Measurements from ENCODE around the gene CIZ1.
"Not testable (repeated sequence)": the region's sequence is repeated elsewhere in the genome, so short reads cannot be mapped to it uniquely, and the experiment has no call there.

Gene CIZ1, protein sequence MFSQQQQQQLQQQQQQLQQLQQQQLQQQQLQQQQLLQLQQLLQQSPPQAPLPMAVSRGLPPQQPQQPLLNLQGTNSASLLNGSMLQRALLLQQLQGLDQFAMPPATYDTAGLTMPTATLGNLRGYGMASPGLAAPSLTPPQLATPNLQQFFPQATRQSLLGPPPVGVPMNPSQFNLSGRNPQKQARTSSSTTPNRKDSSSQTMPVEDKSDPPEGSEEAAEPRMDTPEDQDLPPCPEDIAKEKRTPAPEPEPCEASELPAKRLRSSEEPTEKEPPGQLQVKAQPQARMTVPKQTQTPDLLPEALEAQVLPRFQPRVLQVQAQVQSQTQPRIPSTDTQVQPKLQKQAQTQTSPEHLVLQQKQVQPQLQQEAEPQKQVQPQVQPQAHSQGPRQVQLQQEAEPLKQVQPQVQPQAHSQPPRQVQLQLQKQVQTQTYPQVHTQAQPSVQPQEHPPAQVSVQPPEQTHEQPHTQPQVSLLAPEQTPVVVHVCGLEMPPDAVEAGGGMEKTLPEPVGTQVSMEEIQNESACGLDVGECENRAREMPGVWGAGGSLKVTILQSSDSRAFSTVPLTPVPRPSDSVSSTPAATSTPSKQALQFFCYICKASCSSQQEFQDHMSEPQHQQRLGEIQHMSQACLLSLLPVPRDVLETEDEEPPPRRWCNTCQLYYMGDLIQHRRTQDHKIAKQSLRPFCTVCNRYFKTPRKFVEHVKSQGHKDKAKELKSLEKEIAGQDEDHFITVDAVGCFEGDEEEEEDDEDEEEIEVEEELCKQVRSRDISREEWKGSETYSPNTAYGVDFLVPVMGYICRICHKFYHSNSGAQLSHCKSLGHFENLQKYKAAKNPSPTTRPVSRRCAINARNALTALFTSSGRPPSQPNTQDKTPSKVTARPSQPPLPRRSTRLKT

DNA sequence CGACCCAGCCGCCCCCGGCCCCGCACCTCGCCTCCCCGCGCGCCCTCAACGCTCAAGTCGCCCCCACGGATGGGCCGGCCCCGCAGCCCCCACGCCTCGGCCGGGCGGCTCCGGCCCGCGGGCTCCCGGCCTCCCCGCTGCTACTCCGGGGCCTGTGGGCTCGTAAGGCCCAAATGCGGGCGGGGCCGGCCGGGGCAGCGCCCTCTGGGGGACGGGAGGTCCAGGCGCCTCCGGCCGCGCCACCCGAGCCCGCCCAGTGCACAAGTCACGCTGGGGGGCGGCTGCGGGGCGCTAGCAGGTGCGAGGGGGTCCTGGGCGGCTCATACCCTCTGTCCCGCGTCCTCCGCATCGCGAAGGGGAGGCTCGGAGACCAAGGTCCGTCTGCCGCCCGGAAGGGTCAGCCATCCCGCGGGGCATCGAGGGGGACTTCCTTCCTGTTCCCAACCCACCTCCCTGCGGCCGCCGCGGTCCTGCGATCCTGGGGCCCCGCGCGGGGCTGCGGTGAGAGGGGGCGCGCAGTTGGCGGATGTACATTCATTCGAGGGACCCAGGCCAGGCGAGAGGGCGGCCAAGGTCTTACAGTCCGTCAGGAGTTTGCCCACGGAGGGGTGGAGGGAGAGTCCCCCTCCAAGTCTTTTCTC is at the start of gene CIZ1:
Gene CIZ1 (minus strand): TSS at position 167 of the 641 bp plus-strand sequence. CDS start 715 bp downstream, outside the sequence.
- in situ Hi-C loops (cut with MboI; ENCODE audit: low sequenced_read_pairs) = no loop called here

DNA sequence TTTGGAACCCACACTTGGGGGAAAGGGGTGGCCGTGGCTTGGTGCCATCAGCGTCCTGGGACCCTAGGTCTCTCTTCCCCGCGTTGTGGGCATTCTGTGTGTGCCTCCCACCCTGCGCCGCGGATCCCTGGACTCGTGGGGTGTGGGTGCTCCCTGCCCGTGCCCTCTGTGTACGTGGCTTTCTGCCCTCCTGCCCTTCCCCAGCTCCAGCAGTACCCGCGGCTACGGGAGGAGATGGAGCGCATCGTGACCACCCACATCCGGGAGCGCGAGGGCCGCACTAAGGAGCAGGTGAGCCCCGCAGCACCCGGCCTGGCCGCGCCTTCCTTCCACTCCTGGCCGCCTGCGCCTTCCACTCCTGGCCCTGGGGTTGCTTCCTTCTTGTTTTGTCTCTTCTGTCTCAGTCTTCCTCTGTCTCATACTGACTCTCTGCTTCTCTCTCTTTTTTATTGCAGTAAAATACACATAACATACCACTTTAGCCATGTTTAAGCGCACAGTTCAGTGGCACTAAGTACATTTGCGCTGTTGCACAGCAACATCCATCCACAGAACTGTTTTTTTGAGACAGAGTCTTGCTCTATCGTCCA is 42.5 kb upstream of the CIZ1 start:
- in situ Hi-C loops (cut with MboI; ENCODE audit: low sequenced_read_pairs) = no loop called here

DNA sequence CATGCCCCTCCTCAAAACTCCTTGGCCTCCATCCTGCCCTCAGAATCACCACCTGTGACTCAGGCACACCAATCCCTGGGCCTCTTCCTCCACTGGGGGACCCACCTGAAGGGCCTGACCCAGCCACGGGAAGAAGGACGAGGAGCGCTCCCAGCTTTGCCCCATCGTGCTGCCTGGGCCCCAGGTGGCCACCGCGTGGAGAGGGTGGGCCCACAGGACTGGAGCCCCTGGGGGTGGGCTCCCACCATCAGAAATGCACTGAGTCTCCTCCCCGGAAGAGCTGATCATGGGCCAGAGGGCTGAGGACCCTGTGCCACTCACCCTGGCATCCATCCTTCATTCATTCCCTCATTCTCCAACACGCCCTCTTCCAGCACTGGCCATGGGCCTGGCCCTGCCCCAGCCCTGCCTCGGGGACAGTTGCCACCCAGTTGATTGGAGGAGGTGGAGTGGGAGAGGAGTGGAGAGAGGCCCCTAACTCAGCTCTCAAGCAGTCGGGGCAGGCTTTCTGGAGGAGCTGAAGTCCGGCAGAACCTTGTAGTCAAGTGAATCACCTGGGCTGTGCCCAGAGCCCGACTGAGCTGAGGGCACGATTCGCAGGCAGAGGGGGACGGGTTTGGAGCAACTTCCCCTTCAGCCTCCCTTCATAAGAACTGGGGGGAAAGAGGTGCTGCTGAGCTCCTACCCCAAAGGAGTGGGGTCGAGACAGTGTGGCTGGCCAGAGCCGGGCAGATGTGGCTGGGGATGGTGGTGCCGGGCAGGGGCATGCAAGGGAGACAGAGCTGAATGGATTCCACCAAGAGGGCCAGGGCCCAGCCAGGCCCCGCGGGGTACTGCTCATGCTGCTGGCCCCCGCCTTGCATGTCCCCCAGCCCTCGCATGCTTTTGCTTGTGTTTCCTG is 41.4 kb upstream of the CIZ1 start:
- in situ Hi-C loops (cut with MboI; ENCODE audit: low sequenced_read_pairs) = no loop called here

DNA sequence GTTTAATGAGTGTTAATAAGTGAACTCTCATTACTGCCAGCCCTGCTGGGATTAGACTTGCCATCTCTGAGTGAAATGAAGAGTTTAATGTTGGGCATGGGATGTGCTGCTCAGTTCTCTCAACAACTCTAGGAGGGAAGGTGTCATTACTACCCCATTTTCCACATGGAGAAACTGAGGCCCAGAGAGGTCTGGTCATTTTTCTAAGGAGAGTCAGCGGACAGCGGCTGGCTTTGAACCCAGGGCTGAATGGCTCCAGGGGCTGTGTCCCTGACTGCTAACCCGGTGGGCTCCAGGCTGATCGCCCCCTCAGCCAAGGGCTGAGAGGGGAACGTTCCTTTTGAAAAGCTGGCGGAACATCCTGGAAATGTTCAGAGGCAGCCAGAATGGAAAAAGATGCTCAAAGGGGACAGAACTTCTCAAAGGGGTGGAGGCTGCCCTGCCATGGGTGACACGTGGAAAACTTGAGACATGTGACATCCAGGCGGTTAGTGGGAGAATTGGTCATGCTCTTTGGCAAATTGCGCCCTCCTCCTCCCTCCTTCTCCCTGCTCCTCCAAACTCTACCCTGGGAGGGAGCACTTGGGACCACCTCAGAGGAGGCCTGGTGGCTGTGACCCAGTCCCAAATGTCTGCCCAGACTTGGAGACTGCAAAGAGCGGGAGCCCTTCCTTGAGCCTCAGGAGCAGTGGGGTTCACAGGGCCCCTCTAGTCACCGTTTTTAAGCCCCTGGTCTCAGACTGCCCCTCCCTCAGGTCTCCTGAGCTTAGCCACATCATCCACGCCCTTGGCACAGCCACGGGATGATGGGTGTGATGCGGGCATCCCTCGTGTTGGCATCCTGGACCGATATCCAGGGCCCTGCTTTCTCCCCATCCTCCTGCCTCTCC is 40.5 kb upstream of the CIZ1 start:
- in situ Hi-C loops (cut with MboI; ENCODE audit: low sequenced_read_pairs) = no loop called here

DNA sequence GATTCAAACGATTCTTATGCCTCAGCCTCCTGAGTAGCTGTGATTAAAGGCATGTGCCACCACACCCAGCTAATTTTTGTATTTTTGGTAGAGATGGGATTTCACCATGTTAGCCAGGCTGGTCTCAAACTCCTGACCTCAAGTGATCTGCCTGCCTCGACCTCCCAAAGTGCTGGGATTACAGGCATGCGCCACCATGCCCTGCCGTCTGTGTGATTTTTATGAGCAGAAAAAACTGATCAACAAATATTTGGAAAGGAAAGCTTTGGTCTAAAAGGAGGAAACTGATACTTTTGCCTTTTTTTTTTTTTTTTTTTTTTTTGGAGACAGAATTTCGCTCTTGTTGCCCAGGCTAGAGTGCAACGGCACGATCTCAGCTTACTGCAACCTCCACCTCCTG is 39.5 kb upstream of the CIZ1 start:
- in situ Hi-C loops (cut with MboI; ENCODE audit: low sequenced_read_pairs) = not testable (repeated sequence)

DNA sequence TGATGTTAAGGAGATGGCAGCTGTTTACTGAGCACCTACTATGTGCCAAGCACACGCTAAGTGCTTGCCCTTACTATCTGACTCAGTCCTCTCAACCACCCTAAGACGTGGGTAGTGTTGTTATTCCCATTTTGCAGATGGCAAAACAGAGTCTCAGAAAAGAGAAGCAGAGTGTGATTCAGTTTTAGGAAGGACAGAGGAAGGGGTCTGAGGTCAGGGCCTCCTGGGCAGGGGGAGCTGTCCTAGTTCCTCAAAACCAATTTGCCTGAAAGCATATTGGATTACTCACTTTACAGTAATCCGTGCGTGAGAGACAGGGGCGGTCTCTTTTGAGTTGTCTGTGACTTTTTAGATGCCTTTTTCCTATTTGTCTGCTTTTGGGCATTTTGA is 35.0 kb upstream of the CIZ1 start:
- in situ Hi-C loops (cut with MboI; ENCODE audit: low sequenced_read_pairs) = no loop called here

DNA sequence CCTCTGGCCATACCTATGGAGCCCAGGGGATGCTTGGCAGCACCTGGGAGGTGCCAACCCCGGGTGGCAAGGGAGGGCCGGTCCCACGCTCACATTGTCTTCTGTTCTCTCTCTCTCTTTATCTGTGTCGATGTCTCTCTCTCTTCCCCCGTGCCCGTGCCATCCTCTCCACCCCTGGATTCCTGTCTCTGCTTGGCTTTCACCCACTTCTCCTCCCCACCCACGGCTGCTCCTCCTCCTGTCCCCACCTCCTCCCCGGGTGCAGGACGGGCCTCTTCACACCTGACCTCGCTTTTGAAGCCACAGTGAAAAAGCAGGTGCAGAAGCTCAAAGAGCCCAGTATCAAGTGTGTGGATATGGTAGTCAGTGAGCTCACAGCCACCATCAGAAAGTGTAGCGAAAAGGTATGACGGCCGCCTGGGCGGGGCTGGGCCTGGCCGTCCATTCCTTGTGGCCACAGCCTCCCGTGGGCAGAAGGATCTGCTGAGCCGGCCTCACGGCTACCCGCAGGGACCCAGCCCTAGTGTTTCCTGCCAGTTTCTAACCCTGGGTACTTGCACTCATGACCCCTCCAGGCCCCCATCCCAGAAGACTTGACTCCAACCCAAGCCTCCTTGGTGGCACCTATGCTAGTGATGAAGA is 34.5 kb upstream of the CIZ1 start:
- in situ Hi-C loops (cut with MboI; ENCODE audit: low sequenced_read_pairs) = no loop called here

DNA sequence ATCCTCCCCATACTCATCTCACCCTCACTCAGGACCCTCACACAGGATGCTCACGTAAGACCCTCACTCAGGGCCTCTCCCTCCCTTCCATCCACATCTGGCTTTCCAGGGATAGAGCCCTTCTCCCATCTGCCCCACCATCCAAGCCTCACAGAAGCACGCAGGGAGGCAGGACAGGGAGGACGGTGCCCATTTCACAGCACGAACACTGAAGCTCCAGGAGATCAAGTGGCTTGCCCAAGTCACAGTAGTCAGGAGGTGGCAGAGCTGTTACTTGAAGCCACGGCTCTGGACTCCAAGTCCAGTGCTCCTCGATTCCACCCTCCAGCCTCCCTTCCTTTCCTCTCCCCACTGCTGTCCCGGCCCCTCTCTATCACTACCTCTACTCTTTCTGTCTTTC is 33.5 kb upstream of the CIZ1 start:
- in situ Hi-C loops (cut with MboI; ENCODE audit: low sequenced_read_pairs) = no loop called here

DNA sequence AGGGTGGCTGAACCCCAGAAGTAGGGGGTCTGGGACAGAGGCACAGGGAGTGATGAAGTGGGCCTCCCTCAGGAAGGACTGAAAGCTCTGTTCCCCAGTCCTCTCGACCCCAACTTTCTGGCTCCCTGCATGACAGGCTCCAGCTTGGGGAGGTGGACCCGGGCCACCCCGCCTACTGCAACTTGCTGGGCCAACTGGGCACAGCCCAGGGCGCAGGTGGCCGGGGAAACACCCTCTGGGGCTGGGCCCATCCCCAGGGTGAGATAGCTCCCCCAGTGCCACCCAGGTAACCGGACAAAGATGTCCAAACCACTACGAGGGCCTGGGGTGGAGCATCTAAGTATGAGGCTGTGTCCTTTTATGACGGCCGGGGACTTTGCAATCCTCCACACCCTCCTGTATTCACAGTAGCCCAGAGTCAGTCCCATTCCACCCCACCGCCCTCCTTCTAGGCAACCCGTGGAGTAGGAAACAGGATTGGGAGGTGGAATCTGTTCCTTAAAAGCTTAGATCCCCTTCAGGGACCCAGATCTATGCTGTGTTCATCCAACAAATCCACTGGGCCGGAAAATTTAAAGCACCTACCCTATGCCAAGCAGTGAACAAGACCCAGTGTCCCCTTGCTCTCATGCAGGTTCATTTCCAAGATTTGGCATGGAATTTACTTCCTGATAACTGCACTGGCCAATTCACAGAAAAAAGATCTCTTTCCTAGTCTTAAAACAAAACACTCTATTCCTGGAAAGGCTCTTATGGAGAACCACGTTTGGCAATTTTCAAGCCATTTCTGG is 31.7 kb upstream of the CIZ1 start:
- in situ Hi-C loops (cut with MboI; ENCODE audit: low sequenced_read_pairs) = no loop called here

DNA sequence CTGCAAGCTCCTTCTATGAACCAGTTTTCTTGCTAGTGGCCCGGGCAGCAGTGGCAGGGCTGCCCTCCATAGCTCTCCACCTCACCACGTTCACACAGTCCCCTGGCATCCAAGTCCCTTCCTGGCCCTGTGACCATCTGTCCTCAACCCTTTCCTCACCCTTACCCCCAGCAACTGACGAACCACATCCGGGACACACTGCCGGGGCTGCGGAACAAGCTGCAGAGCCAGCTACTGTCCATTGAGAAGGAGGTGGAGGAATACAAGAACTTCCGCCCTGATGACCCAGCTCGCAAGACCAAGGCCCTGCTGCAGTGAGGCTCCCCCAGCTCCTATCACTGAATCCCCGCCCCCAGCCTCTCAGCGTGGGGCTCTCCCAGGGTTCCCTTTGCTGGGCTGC is 30.7 kb upstream of the CIZ1 start:
- in situ Hi-C loops (cut with MboI; ENCODE audit: low sequenced_read_pairs) = no loop called here

DNA sequence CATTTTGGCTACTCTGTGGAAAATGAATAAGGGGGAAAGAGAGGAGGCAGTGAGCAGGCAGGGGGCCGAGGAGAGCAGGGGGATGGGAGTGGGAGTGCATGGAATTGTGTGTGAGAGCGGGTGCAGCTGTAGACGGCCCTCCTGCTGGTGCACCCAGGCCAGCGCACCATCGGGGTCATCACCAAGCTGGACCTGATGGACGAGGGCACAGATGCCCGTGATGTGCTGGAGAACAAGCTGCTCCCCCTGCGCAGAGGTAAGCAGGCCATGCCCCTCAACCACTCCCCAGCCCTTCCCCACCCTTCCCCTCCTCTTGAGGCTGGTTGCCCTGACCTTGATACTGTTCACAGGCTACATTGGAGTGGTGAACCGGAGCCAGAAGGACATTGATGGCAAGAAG is 28.5 kb upstream of the CIZ1 start:
- in situ Hi-C loops (cut with MboI; ENCODE audit: low sequenced_read_pairs) = no loop called here

DNA sequence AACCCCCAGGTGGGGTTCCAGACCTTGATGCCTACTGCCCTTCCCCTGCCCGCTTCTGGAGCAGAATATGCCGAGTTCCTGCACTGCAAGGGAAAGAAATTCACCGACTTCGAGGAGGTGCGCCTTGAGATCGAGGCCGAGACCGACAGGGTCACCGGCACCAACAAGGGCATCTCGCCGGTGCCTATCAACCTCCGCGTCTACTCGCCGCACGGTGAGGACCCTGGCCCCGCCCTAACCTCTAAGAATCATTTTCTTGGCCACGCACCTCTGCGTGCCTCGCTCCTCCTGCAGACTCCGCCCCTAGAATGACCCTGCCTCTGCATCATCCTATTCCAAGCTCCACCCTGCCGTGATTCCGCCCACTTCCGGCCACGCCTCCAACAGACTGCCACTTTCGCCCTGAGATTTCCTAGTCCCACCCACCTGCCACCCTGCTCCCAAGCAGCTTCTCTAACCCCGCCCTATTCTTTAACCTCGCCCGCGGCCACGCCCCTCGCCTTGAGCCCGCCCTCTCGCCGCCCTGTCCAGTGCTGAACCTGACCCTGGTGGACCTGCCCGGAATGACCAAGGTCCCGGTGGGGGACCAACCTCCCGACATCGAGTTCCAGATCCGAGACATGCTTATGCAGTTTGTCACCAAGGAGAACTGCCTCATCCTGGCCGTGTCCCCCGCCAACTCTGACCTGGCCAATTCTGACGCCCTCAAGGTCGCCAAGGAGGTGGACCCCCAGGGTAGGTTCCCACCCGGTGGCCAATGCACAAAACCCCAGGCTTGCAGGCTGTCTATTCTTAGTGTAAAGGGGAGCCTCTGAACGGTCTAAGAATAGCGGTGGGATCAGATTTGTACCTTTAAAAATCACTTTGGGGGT is 27.4 kb upstream of the CIZ1 start:
- in situ Hi-C loops (cut with MboI; ENCODE audit: low sequenced_read_pairs) = no loop called here

DNA sequence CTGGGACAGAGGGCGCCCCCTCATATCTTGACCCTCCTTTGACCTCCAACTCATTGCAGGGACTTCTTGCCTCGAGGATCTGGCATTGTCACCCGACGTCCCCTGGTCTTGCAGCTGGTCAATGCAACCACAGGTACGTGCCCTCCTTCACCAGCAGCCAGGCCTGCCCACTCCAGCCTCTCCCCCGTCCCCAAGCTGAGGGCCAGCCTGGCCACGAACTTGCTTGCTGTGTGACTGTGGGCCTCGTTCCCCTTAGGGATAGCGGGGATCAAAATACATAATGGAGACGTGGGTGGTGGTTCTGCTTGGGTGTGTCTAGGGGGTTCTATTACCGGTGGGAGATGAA is 26.8 kb upstream of the CIZ1 start:
- in situ Hi-C loops (cut with MboI; ENCODE audit: low sequenced_read_pairs) = no loop called here

DNA sequence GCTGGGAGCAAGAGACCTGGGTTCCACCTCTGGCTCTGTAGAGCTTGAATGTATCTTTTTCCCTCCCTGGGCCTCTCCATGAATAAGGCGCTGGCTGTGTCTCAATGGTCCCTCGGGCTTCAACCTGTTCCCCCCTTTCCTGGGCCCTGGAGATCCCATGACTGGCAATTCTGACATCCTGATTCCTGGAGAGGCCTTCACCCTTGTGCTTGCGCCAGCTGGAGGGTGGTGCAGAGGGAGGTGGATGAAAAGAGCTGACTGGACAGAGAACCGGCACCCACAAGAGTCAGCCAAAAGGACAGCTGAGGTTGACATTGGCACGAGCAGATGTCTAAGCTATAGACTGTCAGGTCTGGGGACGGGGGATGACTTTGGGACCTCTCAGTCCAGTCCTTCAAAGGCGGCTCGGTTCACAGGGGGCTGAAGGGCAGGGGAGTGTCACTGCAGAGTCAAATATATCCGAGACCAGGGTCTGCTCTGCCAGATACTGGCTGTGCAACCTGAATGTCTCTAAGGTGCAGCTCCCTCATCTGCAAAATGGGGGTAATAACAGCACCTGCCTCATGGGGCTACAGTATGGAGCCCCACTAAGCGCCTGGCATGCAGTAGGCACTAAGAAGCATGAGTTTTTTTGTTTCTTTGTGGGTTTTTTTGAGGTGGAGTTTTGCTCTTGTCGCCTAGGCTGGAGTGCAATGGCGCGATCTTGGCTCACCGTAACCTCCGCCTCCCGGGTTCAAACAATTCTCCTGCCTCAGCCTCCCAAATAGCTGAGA is 25.6 kb upstream of the CIZ1 start:
- in situ Hi-C loops (cut with MboI; ENCODE audit: low sequenced_read_pairs) = no loop called here

DNA sequence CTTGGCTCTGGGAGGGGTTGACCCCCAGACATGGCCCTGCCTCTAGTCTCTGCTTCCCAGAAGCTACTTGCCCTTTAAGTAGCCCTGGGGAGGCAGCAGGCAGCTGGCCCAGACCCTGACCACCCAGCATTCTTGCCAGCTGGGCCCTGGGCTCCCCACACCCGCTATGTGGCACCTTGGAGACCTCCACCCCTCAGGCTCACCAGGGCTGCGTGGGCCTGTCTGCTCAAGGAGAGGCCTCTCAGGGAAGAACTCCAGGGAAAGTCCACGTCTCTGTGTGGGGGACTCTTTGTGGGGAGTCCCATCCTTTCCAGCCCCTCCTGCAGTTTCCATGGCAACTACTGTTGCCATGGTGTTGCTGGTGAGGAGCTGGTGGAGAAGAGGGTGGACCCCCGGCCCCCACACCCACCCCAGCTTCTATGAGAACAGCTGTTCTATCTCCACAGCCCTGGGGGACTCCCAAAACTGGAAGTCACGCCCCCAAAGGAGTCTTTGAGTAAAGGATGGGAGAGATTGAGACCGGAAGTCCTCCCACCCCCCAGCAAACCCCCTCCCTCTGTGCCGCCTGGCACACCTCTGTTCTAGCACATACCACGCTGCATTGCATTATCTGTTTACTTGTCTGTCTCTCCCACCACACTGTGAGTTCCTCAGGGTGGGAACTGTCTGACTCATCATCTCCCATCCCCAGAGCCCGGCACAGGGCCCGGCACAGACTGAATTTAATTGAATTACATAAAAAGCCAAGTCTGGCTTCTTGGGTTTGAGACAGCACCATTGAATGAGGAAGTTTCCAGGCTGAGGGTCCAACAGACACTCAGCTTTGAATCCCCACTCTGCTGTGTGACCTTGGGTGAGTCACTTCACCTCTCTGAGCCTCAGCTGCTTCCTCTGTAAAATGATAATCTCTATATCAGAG is 24.4 kb upstream of the CIZ1 start:
- in situ Hi-C loops (cut with MboI; ENCODE audit: low sequenced_read_pairs) = no loop called here

Measured in HL-60/S4 treated with phorbol 12-myristate 13-acetate at 8.2 ng/mL for 4 days and 3 days (cell line).